Fibroblast of villous mesenchyme (primary cell): ENCODE measurements around the gene NME4. TPM values are rescaled to one million over a fixed set of nuclear protein-coding genes. Genes with fewer than 3 reads are reported as not detected.

Experiments
- DNase-seq: peaks from one replicate; pipeline ENCODE4 v3.0.0-alpha.2; 2010; ENCODE audit warnings: low read depth
- H3K4me3 ChIP-seq: 2 replicates; pipeline ENCODE4 v1.5.1; 2011; ENCODE audit warnings: low read depth, mild to moderate bottlenecking, low read length
- CTCF ChIP-seq: IDR thresholded peaks from 2 replicates; pipeline ENCODE4 v1.5.1; 2012; ENCODE audit warnings: low read depth, mild to moderate bottlenecking, low read length; ENCODE audit not compliant: insufficient read depth
- total RNA-seq: library from RNA; depleted of rRNA; stranded (reverse); fragments of >200 nt; gene quantifications from 2 replicates; pipeline ENCODE4 v1.2.3, GENCODE V29; 2012

NME4 gene
- total RNA-seq, 1 donor, result 126 TPM

DNA sequence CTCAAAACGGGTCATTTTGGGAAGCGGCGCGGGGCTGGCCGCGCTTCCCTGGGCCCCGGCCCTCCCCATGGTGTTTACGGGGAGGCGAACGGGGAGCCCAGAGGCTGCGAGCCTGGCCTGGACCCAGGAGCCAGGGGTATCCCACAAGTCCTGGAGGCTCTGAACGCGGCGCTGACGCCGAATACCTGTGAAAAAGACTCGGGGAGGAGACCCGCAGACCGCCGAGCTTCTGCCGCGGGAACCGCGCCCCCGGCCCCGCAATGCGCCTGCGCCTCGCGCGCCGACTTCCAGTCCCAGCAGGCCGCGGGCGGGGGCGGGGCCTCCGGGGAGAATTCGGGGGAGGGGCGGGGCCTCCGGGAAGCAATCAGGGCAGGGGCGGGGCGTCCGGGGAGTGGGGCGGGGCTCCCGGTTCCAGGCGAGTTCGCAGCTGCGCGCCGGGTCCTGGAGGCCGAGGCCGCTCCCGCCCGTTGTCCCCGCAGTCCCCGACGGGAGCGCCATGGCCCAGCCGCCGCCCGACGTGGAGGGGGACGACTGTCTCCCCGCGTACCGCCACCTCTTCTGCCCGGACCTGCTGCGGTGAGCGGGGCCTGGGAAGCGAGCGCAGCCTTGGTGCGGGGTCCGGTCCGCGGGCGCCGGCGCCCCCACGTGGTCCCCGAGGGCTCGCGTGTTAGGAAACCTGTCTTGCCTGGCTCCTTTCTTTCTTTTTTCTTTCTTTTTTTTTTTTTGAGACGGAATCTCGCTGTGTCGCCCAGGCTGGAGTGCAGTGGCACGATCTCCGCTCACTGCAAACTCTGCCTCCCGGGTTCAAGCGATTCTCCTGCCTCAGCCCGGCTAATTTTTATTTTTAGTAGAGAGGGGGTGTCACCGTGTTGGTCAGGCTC is 4.7 kb downstream of the NME4 start, which contains the start of gene DECR2:
Gene DECR2, plus strand, starts transcription at position 418 of the 881 bp plus-strand sequence. Its CDS starts 79 bp downstream, at position 497.
- DNase-seq, result peak; percentile 94
- H3K4me3 ChIP-seq, result peak within 1 kb of the TSS; percentile 84
- TF ChIP-seq CTCF, result peak; percentile 31

DNA sequence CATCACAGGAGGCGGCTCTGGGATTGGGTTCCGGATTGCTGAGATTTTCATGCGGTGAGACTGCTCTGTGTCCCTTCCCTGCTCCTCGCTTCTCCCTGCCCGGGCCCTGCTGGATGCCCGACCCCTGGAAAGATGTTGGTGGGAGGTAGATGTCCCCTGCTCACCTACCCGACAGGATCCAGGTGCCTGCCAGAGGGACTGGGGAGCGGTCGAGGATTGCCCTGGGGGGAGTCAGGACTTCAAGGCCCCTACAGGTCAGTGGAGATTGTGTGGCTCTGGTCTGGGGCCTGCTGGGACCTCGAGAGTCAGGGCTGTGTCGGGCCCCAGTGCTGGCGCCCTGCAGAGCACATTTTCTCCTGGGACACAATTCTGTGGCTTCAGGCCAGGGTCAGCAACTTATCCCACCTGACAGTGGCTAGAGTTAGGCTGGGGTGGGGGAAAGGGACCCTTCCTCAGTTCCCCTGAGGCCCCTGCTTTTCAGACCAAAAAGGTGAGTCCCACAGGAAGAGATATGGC is 8.0 kb downstream of the NME4 start:
- H3K4me3 ChIP-seq, result no peak overlapping the region
- no peak for TF ChIP-seq CTCF
- DNase-seq, result no peak

DNA sequence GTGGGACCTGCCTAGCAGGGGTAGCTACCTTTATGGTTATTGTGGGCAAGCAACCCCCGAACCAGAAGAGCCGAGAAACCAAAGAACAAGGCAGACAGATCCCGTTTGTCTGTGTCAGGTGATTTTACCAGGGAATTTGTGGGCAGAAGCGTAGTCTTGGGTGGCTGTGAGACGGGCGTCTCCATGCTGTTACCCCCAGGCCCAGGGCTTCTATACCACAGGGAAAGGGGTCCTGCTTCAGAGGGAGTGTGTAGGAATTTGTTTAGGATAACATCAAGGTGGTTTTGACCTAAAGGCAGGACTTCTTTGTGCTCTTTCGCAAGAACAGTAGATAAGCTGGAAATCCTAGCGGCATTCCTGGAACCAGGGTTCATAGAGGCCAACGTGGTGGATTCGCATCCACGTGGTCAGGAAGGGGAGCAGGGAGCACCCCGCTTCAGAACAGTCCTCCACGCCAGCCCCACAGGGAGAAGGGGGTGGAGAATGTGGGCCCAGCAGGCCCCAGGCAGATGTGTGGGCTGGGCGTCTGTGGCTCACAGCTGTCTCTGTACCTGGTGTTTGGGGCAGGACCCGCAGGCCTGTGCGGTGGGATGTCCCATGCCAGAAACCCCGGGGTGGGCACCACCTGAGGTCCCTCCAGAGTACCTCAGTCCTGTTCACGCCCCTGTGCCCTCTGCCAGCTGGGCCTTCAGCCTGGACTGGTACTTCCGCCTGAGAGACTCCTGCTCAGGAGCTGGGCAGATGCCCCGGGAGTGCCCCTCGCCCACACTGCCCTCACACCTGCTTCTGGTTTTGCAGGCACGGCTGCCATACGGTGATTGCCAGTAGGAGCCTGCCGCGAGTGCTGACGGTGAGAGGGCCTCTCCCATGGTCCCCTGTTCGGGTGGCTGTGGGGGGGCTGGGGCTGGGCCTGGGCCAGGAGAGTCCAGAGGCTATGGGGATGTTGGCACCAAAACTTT is 8.8 kb downstream of the NME4 start:
- no peak for TF ChIP-seq CTCF
- peak; percentile 35 for DNase-seq
- no peak overlapping the region for H3K4me3 ChIP-seq

DNA sequence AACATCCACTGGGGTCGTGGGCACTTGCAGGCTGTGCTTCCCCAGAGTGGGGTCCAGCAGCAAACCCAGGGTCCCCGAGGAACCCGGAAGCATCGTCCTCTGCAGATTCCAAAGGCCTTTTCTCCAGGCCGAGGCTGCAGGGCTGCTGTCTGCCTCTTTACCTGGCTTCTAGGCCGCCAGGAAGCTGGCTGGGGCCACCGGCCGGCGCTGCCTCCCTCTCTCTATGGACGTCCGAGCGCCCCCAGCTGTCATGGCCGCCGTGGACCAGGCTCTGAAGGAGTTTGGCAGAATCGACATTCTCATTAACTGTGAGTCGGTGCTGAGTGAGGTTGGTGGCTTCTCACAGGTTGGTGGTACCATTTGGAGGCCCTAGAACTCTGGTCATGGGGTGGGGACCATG is 10.3 kb downstream of the NME4 start:
- no peak for TF ChIP-seq CTCF
- DNase-seq, result no peak
- no peak overlapping the region for H3K4me3 ChIP-seq

DNA sequence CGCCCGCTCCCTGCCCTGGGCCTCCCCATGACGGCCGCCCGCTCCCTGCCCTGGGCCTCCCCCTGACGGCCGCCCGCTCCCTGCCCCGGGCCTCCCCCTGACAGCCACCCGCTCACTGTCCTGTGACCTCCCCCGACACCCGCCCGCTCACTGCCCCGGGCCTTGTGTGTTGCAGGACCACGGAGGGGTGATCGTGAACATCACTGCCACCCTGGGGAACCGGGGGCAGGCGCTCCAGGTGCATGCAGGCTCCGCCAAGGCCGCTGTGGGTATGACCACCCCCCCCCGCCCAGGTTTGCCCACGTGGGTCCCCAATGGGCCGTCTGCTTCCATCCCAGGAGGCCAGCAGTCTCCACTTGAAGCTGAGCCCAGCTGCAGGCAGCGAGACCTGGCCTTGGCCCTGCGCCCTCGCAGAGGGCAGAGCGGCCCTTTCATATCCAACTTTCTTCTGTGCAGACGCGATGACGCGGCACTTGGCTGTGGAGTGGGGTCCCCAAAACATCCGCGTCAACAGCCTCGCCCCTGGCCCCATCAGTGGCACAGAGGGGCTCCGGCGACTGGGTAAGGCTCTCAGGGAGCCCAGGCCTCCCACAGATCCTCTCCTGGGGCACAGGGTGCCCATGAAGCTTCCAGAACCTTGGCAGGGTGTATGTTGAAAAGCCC is 13.6 kb downstream of the NME4 start:
- DNase-seq, result no peak
- H3K4me3 ChIP-seq, result no peak overlapping the region
- TF ChIP-seq CTCF, result no peak
